ENCODE data around the gene TMEM260. TPM values are rescaled to one million over a fixed set of nuclear protein-coding genes. Genes with fewer than 3 reads are reported as not detected.

Gene TMEM260
- total and polyA plus RNA-seq, 2 experiments from 2014 or later, result 12.2 to 38.9 TPM

GRCh38 chr14:56630707-56631106, 51.1 kb downstream of the TMEM260 start:
- TF ChIP-seq CTCF (IDR thresholded peaks at IDR 0.05; ENCODE audit: low read depth, low read length), result no peak
- Histone ChIP-seq H3K36me3 (peaks cover 26% of the 10 kb centered on the region), H3K27ac (no peak overlapping the region), H3K9me3 (ENCODE audit: low read depth) (no peaks in the 10 kb centered on the region), H3K4me3 (no peak overlapping the region), H3K4me1 (ENCODE audit: low read depth) (no peaks in the 10 kb centered on the region), H3K27me3 (no peaks in the 10 kb centered on the region)
- peak in 1 of 2 donors; percentile 49 for DNase-seq (ENCODE audit: low read depth in 1 of 2, low spot score in 1 of 2)

GRCh38 chr14:56632195-56632594, 52.6 kb downstream of the TMEM260 start:
- Histone ChIP-seq H3K4me1 (ENCODE audit: low read depth) (no peaks in the 10 kb centered on the region), H3K9me3 (ENCODE audit: low read depth) (no peaks in the 10 kb centered on the region), H3K27ac (no peak overlapping the region), H3K27me3 (no peaks in the 10 kb centered on the region), H3K4me3 (no peak overlapping the region), H3K36me3 (peaks cover 32% of the 10 kb centered on the region)
- no peak for TF ChIP-seq CTCF (IDR thresholded peaks at IDR 0.05; ENCODE audit: low read depth, low read length)
- no peak for DNase-seq (ENCODE audit: low read depth in 1 of 2, low spot score in 1 of 2)

- Histone ChIP-seq H3K4me3 (no peak overlapping the region), H3K27ac (no peak overlapping the region), H3K9me3 (ENCODE audit: low read depth) (no peaks in the 10 kb centered on the region), H3K36me3 (peaks cover 41% of the 10 kb centered on the region), H3K4me1 (ENCODE audit: low read depth) (no peaks in the 10 kb centered on the region), H3K27me3 (no peaks in the 10 kb centered on the region)
- no peak for TF ChIP-seq CTCF (IDR thresholded peaks at IDR 0.05; ENCODE audit: low read depth, low read length)
- no peak for DNase-seq (ENCODE audit: low read depth in 1 of 2, low spot score in 1 of 2)
These were observed 53.9 kb downstream of the TMEM260 start for GRCh38 chr14:56633544-56633943.

- TF ChIP-seq CTCF (IDR thresholded peaks at IDR 0.05; ENCODE audit: low read depth, low read length), result no peak
- Histone ChIP-seq H3K4me1 (ENCODE audit: low read depth) (no peaks in the 10 kb centered on the region), H3K9me3 (ENCODE audit: low read depth) (no peaks in the 10 kb centered on the region), H3K4me3 (no peak overlapping the region), H3K27me3 (no peaks in the 10 kb centered on the region), H3K27ac (no peak overlapping the region), H3K36me3 (peaks cover 53% of the 10 kb centered on the region)
- no peak for DNase-seq (ENCODE audit: low read depth in 1 of 2, low spot score in 1 of 2)
These were observed 55.4 kb downstream of the TMEM260 start for GRCh38 chr14:56635041-56635440.

GRCh38 chr14:56647493-56647892, 67.9 kb downstream of the TMEM260 start:
- H3K36me3 ChIP-seq, result peaks cover 3% of the 10 kb centered on the region
- H3K27ac ChIP-seq, result no peak overlapping the region
- no peaks in the 10 kb centered on the region for H3K9me3 ChIP-seq (ENCODE audit: low read depth)
- TF ChIP-seq CTCF (IDR thresholded peaks at IDR 0.05; ENCODE audit: low read depth, low read length), result no peak
- no peak overlapping the region for H3K4me3 ChIP-seq
- H3K4me1 ChIP-seq (ENCODE audit: low read depth), result peaks cover 5% of the 10 kb centered on the region
- H3K27me3 ChIP-seq, result no peaks in the 10 kb centered on the region
- DNase-seq (ENCODE audit: low read depth in 1 of 2, low spot score in 1 of 2), result no peak
